Astrocyte of the spinal cord (primary cell): ENCODE data around the gene RXRG.

ENCODE experiments used
- DNase-seq: peaks from one replicate; pipeline ENCODE4 v3.0.0; 2011; ENCODE audit warnings: low read depth, low spot score
- H3K4me3 ChIP-seq: 2 replicates; pipeline ENCODE4 v1.5.1; 2011; ENCODE audit warnings: low read depth, mild to moderate bottlenecking, low read length, moderate library complexity
- in situ Hi-C: cut with HindIII; loops from 2 replicates; pipeline ENCODE4 v1.10.0; 2017; ENCODE audit warnings: low sequenced_read_pairs
- TF ChIP-seq, protein P1 (sequence below): IDR thresholded peaks from 2 replicates; pipeline ENCODE4 v1.5.1; 2012; ENCODE audit warnings: low read depth, mild to moderate bottlenecking, low read length, inconsistent platforms

The RXRG gene

DNA sequence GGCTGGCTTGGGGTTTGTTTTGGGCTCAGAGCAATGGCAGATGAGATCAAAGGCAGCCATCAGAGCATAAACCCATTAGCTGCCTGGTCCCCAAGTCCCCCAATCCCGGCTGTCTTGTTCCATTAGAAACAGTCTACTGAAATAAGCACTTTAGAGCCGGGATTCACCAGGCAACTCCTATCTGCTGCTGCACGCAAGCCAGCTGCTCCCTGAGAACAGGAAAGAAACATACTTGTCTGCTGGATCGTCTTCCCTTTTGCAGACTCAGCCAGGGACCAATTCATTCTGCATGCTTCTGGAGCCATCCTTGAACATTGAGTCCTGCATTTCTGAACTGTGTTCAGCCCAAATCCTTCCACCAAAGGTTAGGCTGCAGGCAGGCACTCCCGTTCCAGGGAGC is 21.8 kb downstream of the RXRG start:
- in situ Hi-C loops, result no loop called here
- H3K4me3 ChIP-seq, result no peak overlapping the region
- DNase-seq, result no peak
- TF ChIP-seq, protein P1, sequence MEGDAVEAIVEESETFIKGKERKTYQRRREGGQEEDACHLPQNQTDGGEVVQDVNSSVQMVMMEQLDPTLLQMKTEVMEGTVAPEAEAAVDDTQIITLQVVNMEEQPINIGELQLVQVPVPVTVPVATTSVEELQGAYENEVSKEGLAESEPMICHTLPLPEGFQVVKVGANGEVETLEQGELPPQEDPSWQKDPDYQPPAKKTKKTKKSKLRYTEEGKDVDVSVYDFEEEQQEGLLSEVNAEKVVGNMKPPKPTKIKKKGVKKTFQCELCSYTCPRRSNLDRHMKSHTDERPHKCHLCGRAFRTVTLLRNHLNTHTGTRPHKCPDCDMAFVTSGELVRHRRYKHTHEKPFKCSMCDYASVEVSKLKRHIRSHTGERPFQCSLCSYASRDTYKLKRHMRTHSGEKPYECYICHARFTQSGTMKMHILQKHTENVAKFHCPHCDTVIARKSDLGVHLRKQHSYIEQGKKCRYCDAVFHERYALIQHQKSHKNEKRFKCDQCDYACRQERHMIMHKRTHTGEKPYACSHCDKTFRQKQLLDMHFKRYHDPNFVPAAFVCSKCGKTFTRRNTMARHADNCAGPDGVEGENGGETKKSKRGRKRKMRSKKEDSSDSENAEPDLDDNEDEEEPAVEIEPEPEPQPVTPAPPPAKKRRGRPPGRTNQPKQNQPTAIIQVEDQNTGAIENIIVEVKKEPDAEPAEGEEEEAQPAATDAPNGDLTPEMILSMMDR, result no peak

DNA sequence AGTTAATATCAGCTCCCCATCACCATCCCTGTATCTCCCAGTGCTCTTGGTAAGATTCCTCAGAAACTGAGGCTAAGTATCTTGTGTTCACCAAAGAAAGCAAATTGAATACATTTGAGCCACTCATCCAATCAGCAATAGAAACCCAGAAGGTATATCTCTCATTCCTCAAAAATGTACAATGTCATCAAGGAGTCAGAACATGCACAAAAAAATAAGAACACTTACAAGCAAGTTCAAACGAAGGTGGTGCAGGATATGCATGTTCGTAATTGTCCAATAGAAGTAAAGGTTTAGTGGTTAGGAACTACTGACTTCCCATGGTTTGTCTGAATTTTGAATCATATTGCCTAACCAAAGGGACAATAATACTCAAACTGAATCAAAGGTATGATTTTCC is 24.3 kb downstream of the RXRG start:
- DNase-seq, result no peak
- in situ Hi-C loops, result no loop called here

DNA sequence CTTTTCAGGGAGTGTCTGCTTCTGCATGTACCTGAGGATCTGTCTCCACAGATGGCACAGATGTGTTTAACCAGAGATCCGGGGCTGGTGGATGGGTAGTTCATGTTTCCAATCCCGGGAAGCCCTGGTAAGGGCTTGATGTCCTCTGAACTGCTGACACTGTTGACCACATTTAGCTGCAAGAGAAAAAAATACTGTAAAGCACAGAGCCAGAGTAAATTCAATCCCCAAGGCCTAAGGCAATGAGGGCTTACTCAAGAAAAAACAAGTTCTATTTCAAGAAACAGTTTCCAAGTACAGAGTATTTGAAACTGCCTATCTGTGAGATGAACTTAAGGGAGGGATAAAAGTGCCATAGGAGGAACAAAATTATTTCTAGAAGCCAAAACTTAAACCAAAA is 25.1 kb downstream of the RXRG start:
- no peak for DNase-seq
- TF ChIP-seq, protein P1, result no peak
- in situ Hi-C loops, result no loop called here
- no peak overlapping the region for H3K4me3 ChIP-seq

More for the DNA sequence above, 24.3 kb downstream of the RXRG start:
- no peak overlapping the region for H3K4me3 ChIP-seq
- TF ChIP-seq, protein P1, result no peak

DNA sequence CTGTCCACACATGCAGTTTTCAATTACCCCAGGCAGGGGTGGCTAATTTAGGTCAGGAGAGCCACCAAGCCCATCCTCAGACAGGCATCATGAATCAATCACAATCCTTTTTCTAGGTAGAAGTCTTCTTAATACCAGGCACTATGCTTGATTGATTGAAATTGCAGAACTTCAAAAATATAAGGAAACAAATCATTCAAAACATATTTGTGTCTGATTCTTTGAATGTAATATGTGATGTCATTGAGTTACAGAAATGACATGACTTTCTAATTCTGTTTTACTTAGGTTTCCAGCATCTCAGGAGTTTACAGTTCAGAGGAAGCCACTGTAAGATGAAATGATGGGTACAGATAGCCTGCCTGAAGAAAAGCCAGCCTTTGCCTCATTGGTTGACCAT is 26.7 kb downstream of the RXRG start:
- in situ Hi-C loops, result no loop called here
- TF ChIP-seq, protein P1, result no peak

DNA sequence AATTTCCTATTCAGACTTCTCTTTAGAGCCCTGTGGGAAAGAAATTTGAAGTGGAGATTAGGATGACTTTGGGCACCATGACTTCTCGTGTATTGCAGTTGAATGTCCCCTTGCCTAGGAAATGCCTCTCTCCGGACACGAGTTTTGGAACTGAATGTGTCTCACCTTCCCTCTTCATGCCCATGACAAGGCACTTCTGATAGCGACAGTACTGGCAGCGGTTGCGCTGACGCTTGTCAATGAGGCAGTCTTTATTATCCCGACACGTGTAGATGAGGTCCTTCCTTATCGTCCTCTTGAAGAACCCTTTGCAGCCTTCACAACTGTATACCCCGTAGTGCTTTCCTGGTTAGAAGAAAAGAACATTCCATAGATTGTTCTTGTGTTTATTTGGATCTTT is 28.1 kb downstream of the RXRG start:
- DNase-seq, result no peak
- H3K4me3 ChIP-seq, result no peak overlapping the region
- TF ChIP-seq, protein P1, result no peak
- in situ Hi-C loops, result no loop called here

More for the DNA sequence above, 26.7 kb downstream of the RXRG start:
- no peak for DNase-seq
- no peak overlapping the region for H3K4me3 ChIP-seq

DNA sequence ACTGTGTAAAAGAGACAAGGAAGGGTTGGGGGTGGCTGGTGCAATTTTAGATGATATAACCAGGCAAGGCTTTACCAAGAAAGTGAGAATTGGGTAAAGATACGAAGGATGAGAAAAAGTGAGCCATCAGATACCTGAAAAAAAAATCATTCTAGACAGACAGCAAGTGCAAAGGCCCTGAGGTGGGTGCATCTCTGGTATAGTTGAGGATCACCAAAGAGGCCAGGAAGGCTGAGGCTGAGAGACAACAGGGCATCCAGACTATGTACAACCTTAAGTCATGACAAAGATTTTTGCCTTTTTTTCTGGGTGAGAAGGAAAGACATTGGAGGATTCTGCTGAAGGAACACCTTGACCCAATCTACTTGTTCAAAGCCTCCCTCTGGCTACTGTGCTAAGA is 29.9 kb downstream of the RXRG start:
- H3K4me3 ChIP-seq, result no peak overlapping the region
- in situ Hi-C loops, result no loop called here
- DNase-seq, result no peak
- TF ChIP-seq, protein P1, result no peak

DNA sequence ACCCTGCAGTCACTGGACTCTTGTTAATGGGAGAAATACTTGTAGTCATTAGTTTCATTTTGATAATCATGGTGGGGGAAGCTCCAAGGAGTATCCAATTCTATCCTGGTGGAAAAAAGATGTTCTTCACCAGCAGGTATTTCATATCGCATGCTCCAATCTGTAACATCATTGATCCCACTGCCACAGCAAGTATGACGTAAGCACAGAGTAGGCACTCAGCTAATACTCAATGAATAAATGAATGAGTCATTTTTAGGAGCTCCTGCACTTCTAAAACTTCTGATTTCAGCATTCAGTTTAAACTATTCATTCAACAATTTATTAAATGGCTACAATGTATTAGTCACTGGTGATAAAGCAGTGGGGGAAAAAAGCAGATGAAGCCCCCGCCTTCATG is 30.3 kb downstream of the RXRG start:
- in situ Hi-C loops, result no loop called here
- no peak for DNase-seq
- TF ChIP-seq, protein P1, result no peak
- no peak overlapping the region for H3K4me3 ChIP-seq
